ENCODE data around the gene ALDH2. TPM values are rescaled to one million over a fixed set of nuclear protein-coding genes. Genes with fewer than 3 reads are reported as not detected.

ALDH2 gene
- polyA plus RNA-seq, 1 experiment = 48.8 TPM

- peaks cover 12% of the 10 kb centered on the region for H3K36me3 ChIP-seq (ENCODE audit: control insufficient read depth, insufficient read depth, low read length)
- POLR2A ChIA-PET = no interaction called here
- DNase-seq (ENCODE audit: low read depth) = no peak
- H3K4me3 ChIP-seq (ENCODE audit: low read depth, low read length) = no peak overlapping the region
- no peaks in the 10 kb centered on the region for H3K27me3 ChIP-seq (ENCODE audit: control insufficient read depth, insufficient read depth, low read length)
- CTCF ChIA-PET = interaction anchor here (0.6 to 3.0 kb wide), 3 partner anchors 11 to 114 kb away, joined by 3 to 9 read pairs (median 4); no protein-coding TSS in a partner anchor
- TF ChIP-seq CTCF (IDR thresholded peaks at IDR 0.05; ENCODE audit: insufficient read depth, low read depth, low read length) = no peak
Observed at GRCh38 chr12:111785651-111786050, 18.9 kb downstream of the ALDH2 start.

GRCh38 chr12:111788178-111788654, 21.5 kb downstream of the ALDH2 start:
- no peak for DNase-seq (ENCODE audit: low read depth)
- Histone ChIP-seq H3K4me3 (ENCODE audit: low read depth, low read length) (no peak overlapping the region), H3K27me3 (ENCODE audit: control insufficient read depth, insufficient read depth, low read length) (no peaks in the 10 kb centered on the region), H3K36me3 (ENCODE audit: control insufficient read depth, insufficient read depth, low read length) (peaks cover 25% of the 10 kb centered on the region)
- TF ChIP-seq CTCF (IDR thresholded peaks at IDR 0.05; ENCODE audit: insufficient read depth, low read depth, low read length) = peak; percentile 39; the same call in 1 of the 2 replicates
- CTCF ChIA-PET = interaction anchor here (1.0 to 4.3 kb wide), 4 partner anchors 9 to 35 kb away, joined by 3 to 27 read pairs (median 4); no protein-coding TSS in a partner anchor
- POLR2A ChIA-PET = no interaction called here

- POLR2A ChIA-PET = no interaction called here
- peaks cover 22% of the 10 kb centered on the region for H3K36me3 ChIP-seq (ENCODE audit: control insufficient read depth, insufficient read depth, low read length)
- TF ChIP-seq CTCF (IDR thresholded peaks at IDR 0.05; ENCODE audit: insufficient read depth, low read depth, low read length) = no peak
Observed at GRCh38 chr12:111789779-111790178, 23.0 kb downstream of the ALDH2 start.

GRCh38 chr12:111791507-111791906, 24.8 kb downstream of the ALDH2 start:
- Histone ChIP-seq H3K27me3 (ENCODE audit: control insufficient read depth, insufficient read depth, low read length) (no peaks in the 10 kb centered on the region), H3K36me3 (ENCODE audit: control insufficient read depth, insufficient read depth, low read length) (peaks cover 18% of the 10 kb centered on the region), H3K4me3 (ENCODE audit: low read depth, low read length) (no peak overlapping the region)
- CTCF ChIA-PET = interaction anchor here (0.8 to 2.1 kb wide), 4 partner anchors 9 to 38 kb away, joined by 3 to 8 read pairs (median 4); no protein-coding TSS in a partner anchor
- TF ChIP-seq CTCF (IDR thresholded peaks at IDR 0.05; ENCODE audit: insufficient read depth, low read depth, low read length) = no peak
- DNase-seq (ENCODE audit: low read depth) = no peak
- POLR2A ChIA-PET = no interaction called here

More at GRCh38 chr12:111789779-111790178, 23.0 kb downstream of the ALDH2 start:
- no peak for DNase-seq (ENCODE audit: low read depth)
- Histone ChIP-seq H3K4me3 (ENCODE audit: low read depth, low read length) (no peak overlapping the region), H3K27me3 (ENCODE audit: control insufficient read depth, insufficient read depth, low read length) (no peaks in the 10 kb centered on the region)
- CTCF ChIA-PET = interaction anchor here (4.3 kb wide), 1 partner anchor 36 kb away, joined by 27 read pairs; no protein-coding TSS in a partner anchor

GRCh38 chr12:111792155-111792855, 25.6 kb downstream of the ALDH2 start:
- CTCF ChIA-PET = interaction anchor here (1.2 to 2.1 kb wide), 2 partner anchors 24 to 39 kb away, joined by 5 to 8 read pairs; no protein-coding TSS in a partner anchor
- Histone ChIP-seq H3K27me3 (ENCODE audit: control insufficient read depth, insufficient read depth, low read length) (no peaks in the 10 kb centered on the region), H3K4me3 (ENCODE audit: low read depth, low read length) (no peak overlapping the region), H3K36me3 (ENCODE audit: control insufficient read depth, insufficient read depth, low read length) (peaks cover 18% of the 10 kb centered on the region)
- no peak for TF ChIP-seq CTCF (IDR thresholded peaks at IDR 0.05; ENCODE audit: insufficient read depth, low read depth, low read length)
- DNase-seq (ENCODE audit: low read depth) = no peak
- POLR2A ChIA-PET = no interaction called here
